RWPE2 (cell line): ENCODE data around the gene COG1.

Source experiments
- ATAC-seq: fragments of 200-7000 bp; cut with Tn5 transposase; 3 replicates; pipeline ENCODE4 v1.9.1; 2021; ENCODE audit warnings: low read depth
- DNase-seq: peaks from one replicate; pipeline ENCODE4 v3.0.0-alpha.2; 2020; ENCODE audit warnings: low spot score
- H3K27ac ChIP-seq: fragments of 450-650 bp; 2 replicates; pipeline ENCODE4 v1.5.1; 2017; ENCODE audit warnings: mild to moderate bottlenecking; ENCODE audit not compliant: poor library complexity, severe bottlenecking
- H3K27me3 ChIP-seq: fragments of 250-450 bp; sonication (Bioruptor Pico); 2 replicates; pipeline ENCODE4 v1.5.1; 2021; ENCODE audit warnings: mild to moderate bottlenecking, moderate library complexity; ENCODE audit not compliant: insufficient read depth, poor library complexity, severe bottlenecking
- H3K36me3 ChIP-seq: fragments of 250-450 bp; sonication (Bioruptor Pico); 2 replicates; pipeline ENCODE4 v1.5.1; 2020; ENCODE audit warnings: low read depth, mild to moderate bottlenecking, moderate library complexity
- H3K4me1 ChIP-seq: fragments of 250-450 bp; sonication (Bioruptor Pico); 2 replicates; pipeline ENCODE4 v1.5.1; 2021; ENCODE audit warnings: mild to moderate bottlenecking, moderate library complexity; ENCODE audit not compliant: insufficient read depth, poor library complexity, severe bottlenecking
- H3K4me3 ChIP-seq: fragments of 250-450 bp; sonication (Bioruptor Pico); 2 replicates; pipeline ENCODE4 v1.5.1; 2021; ENCODE audit warnings: mild to moderate bottlenecking, moderate library complexity; ENCODE audit not compliant: severe bottlenecking
- H3K9me3 ChIP-seq: fragments of 250-450 bp; sonication (Bioruptor Pico); 2 replicates; pipeline ENCODE4 v1.5.1; 2021; ENCODE audit warnings: mild to moderate bottlenecking, moderate library complexity; ENCODE audit not compliant: severe bottlenecking
- CTCF ChIP-seq: fragments of 450-650 bp; IDR thresholded peaks from one replicate; pipeline ENCODE4 v1.5.1; 2017; ENCODE audit warnings: mild to moderate bottlenecking, moderate library complexity; ENCODE audit not compliant: poor library complexity, severe bottlenecking

The COG1 gene

GRCh38 chr17:73199751-73200317 lies 7.0 kb downstream of the COG1 start:
- ATAC-seq, result no peak
- H3K36me3 ChIP-seq, result peaks cover 97% of the 10 kb centered on the region

GRCh38 chr17:73200476-73200875 lies 7.6 kb downstream of the COG1 start:
- Histone ChIP-seq H3K4me1 (no peaks in the 10 kb centered on the region), H3K27me3 (no peaks in the 10 kb centered on the region), H3K9me3 (no peaks in the 10 kb centered on the region), H3K4me3 (no peak overlapping the region), H3K36me3 (peaks cover 98% of the 10 kb centered on the region), H3K27ac (no peak overlapping the region)
- TF ChIP-seq CTCF, result no peak
- ATAC-seq, result no peak
- DNase-seq, result no peak

More at GRCh38 chr17:73199751-73200317, 7.0 kb downstream of the COG1 start:
- Histone ChIP-seq H3K4me3 (no peak overlapping the region), H3K27ac (no peak overlapping the region), H3K9me3 (no peaks in the 10 kb centered on the region), H3K4me1 (peaks cover 3% of the 10 kb centered on the region), H3K27me3 (no peaks in the 10 kb centered on the region)
- TF ChIP-seq CTCF, result no peak
- no peak for DNase-seq

- H3K36me3 ChIP-seq, result peaks cover 98% of the 10 kb centered on the region
- no peak for TF ChIP-seq CTCF
- ATAC-seq, result no peak
These were observed 8.6 kb downstream of the COG1 start for GRCh38 chr17:73201215-73202069.

GRCh38 chr17:73203135-73203787 lies 10.4 kb downstream of the COG1 start:
- ATAC-seq (no peak), DNase-seq (no peak)
- Histone ChIP-seq H3K9me3 (no peaks in the 10 kb centered on the region), H3K4me1 (no peaks in the 10 kb centered on the region), H3K36me3 (peaks cover 98% of the 10 kb centered on the region), H3K4me3 (no peak overlapping the region), H3K27me3 (no peaks in the 10 kb centered on the region), H3K27ac (no peak overlapping the region)
- TF ChIP-seq CTCF, result no peak

More at GRCh38 chr17:73201215-73202069, 8.6 kb downstream of the COG1 start:
- no peak for DNase-seq
- Histone ChIP-seq H3K9me3 (no peaks in the 10 kb centered on the region), H3K4me3 (no peak overlapping the region), H3K27me3 (no peaks in the 10 kb centered on the region), H3K4me1 (no peaks in the 10 kb centered on the region), H3K27ac (no peak overlapping the region)
